ENCODE results near the gene SRP54. TPM values are rescaled to one million over a fixed set of nuclear protein-coding genes. Genes with fewer than 3 reads are reported as not detected.
"Not testable (repeated sequence)": the region's sequence is repeated elsewhere in the genome, so short reads cannot be mapped to it uniquely, and the experiment has no call there.

The SRP54 gene
- polyA plus RNA-seq, 3 donors, result 60.6 to 79.2 (median 71.1) TPM

DNA sequence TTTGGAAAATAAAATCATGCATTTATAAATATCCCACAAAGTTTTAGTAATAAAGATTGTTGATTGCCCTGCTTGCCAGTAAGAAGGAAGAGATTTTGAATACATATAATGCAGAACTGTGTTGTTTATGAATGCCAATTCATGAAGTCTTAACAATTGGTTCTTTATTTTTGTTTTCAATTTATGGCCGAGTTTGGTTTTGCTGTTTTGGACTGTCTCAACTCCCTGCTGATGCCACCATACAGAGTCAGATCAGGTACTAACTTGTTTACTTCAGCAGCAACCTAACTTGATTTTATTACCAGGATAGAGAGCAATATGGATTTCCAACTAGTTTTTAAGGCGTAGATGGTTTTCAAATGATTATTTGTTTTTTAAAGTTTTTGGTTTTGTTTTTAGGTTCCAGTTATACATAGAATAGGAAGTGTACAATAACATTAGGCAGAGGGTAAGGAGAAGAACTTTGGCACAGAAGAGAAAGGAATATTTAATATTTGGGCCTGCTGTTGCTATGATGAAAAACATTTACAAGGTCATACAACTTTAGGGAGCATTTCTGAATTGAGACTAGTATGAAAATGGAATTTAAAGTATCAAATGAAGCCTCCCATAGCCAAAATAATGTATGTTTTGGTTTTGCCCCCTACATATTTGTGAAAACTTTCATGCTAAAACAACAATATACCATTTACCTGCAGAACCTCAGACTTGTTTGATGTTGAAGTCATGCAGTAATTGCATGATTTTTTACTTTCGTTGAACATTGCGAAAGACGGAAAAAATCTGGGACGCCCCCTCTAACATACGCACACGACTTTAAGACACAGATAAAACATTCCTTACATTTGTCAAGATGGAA, 62.4 kb downstream of the SRP54 start:
- DNase-seq, result no peak

DNA sequence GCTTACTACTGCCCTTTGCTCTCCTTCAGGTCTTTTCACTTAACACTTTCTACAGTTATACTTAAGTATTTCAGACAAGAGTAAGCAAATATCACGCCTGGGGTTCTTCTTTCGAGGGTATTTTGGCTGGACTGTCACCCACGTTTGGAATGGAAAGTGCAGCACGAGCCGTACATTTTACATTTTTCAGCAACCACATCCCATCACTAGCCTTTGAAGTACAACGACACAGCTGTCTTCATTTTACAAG, 62.9 kb downstream of the SRP54 start:
- no peak for DNase-seq

DNA sequence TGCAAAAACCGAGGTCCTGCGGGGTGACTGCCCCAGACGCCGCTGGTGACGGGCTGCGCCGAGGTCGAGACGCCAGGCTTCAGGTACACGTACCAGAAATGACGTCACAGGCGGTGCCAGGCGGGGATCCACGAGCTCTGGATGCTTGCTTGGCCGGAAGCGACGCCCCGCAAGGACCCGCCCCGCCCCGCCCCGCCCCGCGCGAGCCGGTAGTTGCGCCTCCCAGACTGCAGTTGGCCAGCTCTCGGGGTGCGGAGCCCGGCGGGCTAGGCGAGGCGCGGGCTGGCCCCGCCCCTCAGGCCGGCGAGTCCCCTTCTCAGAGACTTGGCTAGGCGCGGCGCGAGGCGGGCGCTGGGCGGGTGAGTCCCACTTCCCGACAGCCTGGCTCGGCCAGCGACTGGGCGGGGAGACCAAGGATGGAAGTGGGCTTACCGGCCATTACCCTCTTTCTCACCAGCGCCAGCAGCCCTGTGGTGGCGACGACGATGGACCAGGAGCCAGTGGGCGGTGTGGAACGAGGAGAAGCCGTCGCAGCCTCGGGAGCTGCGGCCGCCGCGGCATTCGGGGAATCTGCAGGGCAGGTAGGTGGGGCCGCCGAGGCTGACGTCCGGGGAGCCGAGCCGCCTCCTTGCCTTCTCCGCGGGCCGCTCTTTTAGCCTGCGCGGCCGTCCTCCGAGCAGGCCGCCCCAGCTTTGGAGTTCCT, 63.4 kb downstream of the SRP54 start, which contains the start of gene FAM177A1:
TSS of gene FAM177A1 (plus strand) at position 225 of the 703 bp plus-strand sequence. CDS start at position 417, 192 bp downstream.
- peak; percentile 96 for DNase-seq

DNA sequence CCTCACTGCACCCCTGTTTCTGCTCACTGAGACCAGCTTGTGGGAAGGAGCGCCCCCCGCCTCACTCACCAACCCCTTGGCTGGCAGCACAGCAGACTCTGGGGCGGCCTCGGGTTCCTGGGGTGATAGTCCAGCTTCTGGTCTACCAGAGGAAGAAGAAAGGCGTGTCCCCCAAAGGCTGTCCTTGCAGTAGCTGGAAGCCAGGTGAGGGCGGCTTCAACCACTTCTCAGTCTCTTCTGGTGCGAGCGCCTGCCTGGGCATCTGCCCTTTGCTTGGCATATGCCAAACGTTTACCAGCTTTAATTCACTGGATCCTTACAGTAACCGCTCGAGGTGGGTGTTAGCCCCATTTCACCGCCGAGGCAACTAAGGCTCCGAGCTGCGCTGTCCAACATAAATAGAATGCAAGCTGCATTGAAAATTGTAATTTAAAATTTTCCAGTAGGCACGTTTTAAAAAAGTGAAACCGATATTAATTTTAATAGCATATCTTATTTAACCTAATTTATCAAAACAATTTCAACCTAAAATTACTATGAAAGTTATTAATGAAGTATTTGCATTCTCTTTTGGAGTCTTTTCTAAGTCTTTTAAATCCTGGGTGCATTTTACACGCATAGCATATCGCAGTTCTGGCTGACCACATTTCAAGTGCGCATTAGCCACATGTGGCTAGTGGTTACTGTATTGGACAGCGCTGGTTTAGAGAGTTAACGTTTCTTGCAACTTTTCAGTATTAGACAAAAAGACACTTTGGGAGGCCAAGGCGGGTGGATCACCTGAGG, 64.2 kb downstream of the SRP54 start:
- peak; percentile 41 for DNase-seq

DNA sequence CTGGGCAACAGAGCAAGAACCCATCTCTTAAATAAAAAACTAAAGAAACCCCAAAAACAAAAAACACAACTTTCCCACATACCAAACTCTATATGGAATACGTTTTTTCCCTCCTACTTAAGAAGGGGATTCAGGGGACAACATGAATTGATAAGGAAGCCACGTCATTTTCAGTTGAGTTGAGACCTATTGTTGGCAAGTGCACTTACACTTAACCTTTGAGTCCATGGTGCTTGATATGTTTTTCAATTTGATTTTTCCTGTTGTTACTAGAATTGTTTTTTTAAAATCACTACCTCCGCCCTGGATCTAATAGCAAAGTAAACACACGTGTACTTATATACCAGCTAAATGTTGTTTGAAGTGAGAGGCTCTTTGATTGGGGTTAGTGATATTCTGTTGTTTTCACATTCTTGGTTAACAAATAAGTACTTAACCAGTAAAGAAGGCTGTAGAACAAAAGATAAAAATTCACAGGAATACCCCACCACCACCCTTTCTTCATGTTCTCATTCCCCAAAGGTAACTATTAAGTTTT, 65.3 kb downstream of the SRP54 start:
- no peak for DNase-seq

GRCh38 chr14:35050652-35051051, 67.9 kb downstream of the SRP54 start:
- DNase-seq, result no peak

DNA sequence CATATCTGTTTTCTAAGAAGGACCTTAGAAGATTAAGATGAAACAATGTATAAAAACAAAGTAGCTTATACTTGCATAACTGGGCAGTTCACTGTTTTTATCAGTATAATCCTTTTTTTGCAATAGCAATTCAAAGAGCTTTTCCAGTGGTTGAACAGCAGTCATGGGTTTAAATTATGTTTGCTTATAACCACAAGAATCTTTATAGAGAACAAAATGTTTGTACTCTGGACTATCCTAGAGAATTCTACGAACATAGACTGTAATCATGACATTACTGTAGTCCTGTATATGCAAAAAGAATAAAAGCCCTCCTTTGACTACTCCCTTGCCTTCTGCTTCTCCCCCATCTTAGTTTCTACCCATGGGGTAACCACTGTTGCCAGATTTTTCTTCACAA, 69.0 kb downstream of the SRP54 start:
- DNase-seq, result no peak

DNA sequence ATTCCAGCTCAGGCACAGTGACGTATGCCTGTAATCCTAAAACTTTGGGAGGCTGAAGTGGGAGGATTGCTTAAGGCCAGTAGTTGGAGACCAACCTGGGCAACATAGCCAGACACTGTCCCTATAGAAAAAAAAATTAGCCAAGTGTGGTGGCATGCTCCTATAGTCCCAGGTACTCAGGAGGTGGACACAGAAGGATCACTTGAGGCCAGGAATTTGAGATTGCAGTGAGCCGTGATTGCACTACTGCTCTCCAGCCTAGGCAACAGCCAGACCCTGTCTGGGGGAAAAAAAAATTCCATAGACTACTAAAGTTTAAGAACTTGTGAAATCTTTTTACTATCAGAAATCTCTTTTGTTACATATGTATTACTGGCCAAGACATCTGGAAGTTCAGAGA, 69.8 kb downstream of the SRP54 start:
- DNase-seq, result no peak

DNA sequence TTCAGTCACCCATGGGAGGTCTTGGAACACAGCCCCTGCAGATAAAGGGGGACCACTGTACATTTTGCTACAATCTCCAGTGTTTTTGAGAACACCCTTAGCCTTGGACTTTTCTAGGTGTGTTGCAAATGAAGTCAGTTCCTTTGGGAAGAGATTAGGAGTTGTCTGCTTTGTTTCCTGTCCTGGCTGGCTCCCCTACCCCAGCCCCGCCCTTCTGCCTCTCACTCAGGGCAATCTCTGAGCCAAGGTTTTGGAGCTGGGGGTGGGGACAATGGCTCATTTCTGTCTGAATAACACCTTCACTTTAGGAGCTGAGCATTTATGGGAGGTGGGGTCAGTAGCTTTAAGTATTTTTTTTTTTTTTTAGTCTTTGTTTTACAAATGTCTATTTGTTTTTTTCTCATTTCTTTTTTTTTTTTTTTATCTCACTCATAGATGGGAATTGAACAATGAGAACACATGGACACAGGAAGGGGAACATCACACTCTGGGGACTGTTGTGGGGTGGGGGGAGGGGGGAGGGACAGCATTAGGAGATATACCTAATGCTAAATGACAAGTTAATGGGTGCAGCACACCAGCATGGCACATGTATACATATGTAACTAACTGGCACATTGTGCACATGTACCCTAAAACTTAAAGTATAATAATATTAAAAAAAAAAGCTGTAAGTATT, 78.5 kb downstream of the SRP54 start:
- not testable (repeated sequence) for DNase-seq

DNA sequence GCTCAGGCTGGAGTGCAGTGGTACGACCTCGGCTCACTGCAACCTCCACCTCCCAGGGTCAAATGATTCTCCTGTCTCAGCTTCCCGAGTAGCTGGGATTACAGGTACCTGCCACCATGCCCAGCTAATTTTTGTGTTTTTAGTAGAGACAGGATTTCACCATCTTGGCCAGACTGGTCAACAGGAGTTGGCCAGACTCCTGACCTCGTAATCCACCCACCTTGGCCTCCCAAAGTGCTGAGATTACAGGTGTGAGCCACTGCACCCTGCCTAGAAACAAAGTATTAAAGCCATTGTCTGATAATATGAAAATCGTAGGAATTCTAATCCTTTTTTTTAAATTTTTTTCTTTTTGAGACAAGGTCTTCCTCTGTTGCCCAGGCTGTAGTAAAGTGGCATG, 82.9 kb downstream of the SRP54 start:
- not testable (repeated sequence) for DNase-seq

GRCh38 chr14:35068238-35069012, 85.6 kb downstream of the SRP54 start:
- no peak for DNase-seq

GRCh38 chr14:35072226-35072625, 89.4 kb downstream of the SRP54 start:
- no peak for DNase-seq

- DNase-seq, result no peak
These were observed 90.7 kb downstream of the SRP54 start for GRCh38 chr14:35073486-35073885.

GRCh38 chr14:35078082-35078481, 95.3 kb downstream of the SRP54 start:
- no peak for DNase-seq

Other genes starting within 250 kb of the SRP54 start
- 10 to 100 TPM; 23.7 to 34.8 (median 27.6) TPM for gene BAZ1A, start 107.6 kb upstream of the SRP54 start, polyA plus RNA-seq (ENCODE audit: insufficient read length in 3 of 3)
- 10 to 100 TPM; 52.4 to 60.6 (median 55.1) TPM for gene FAM177A1, start 63.3 kb downstream of the SRP54 start, polyA plus RNA-seq (ENCODE audit: insufficient read length in 3 of 3)
- gene PPP2R3C, start 139.0 kb downstream of the SRP54 start, polyA plus RNA-seq (ENCODE audit: insufficient read length in 3 of 3), result 10 to 100 TPM; 43.4 to 50.5 (median 48.6) TPM
- gene PRORP, start 139.6 kb downstream of the SRP54 start, polyA plus RNA-seq (ENCODE audit: insufficient read length in 3 of 3), result 10 to 100 TPM; 25.9 to 32.1 (median 26.8) TPM

Data from renal pelvis (tissue), 4 donors.